Parathyroid adenoma (tissue), 2 donors: Measurements from ENCODE around the gene PLD4.
"Not testable (repeated sequence)": the region's sequence is repeated elsewhere in the genome, so short reads cannot be mapped to it uniquely, and the experiment has no call there.

Source experiments
- H2AFZ ChIP-seq: fragments of 300-600 bp; sonication (generic); one replicate; pipeline ENCODE4 v1.7.0; 2017; ENCODE audit warnings: antibody characterized with exemption, mild to moderate bottlenecking
- H3K27ac ChIP-seq: fragments of 300-600 bp; sonication (generic); one replicate; pipeline ENCODE4 v1.7.0; 2017
- H3K27me3 ChIP-seq: fragments of 300-600 bp; sonication (generic); one replicate; pipeline ENCODE4 v1.7.0; 2017; ENCODE audit warnings: low read length; ENCODE audit not compliant: control insufficient read depth, insufficient read depth
- H3K36me3 ChIP-seq: fragments of 300-600 bp; sonication (generic); one replicate; pipeline ENCODE4 v1.7.0; 2017; ENCODE audit warnings: low read length; ENCODE audit not compliant: control insufficient read depth, insufficient read depth
- H3K4me1 ChIP-seq: fragments of 300-600 bp; sonication (generic); one replicate; pipeline ENCODE4 v1.7.0; 2017; ENCODE audit warnings: control low read depth
- H3K4me2 ChIP-seq: fragments of 300-600 bp; sonication (generic); one replicate; pipeline ENCODE4 v1.7.0; 2017; ENCODE audit warnings: low read length
- H3K4me3 ChIP-seq: fragments of 300-600 bp; sonication (generic); one replicate; pipeline ENCODE4 v1.7.0; 2017; ENCODE audit warnings: low read depth, low read length
- H3K79me2 ChIP-seq: fragments of 300-600 bp; sonication (generic); one replicate; pipeline ENCODE4 v1.7.0; 2017; ENCODE audit warnings: control low read depth
- H3K9ac ChIP-seq: fragments of 300-600 bp; sonication (generic); one replicate; pipeline ENCODE4 v1.7.0; 2017; ENCODE audit warnings: mild to moderate bottlenecking
- H3K9me3 ChIP-seq: fragments of 300-600 bp; sonication (generic); one replicate; pipeline ENCODE4 v1.7.0; 2017; ENCODE audit warnings: low read length; ENCODE audit not compliant: control insufficient read depth
- TF ChIP-seq, protein P1 (sequence below): fragments of 300-600 bp; sonication (generic); IDR thresholded peaks from one replicate; pipeline ENCODE4 v1.7.0; 2017; ENCODE audit warnings: antibody characterized with exemption, mild to moderate bottlenecking
- donor health status: primary hyperparathyroidism.

PLD4 gene

DNA sequence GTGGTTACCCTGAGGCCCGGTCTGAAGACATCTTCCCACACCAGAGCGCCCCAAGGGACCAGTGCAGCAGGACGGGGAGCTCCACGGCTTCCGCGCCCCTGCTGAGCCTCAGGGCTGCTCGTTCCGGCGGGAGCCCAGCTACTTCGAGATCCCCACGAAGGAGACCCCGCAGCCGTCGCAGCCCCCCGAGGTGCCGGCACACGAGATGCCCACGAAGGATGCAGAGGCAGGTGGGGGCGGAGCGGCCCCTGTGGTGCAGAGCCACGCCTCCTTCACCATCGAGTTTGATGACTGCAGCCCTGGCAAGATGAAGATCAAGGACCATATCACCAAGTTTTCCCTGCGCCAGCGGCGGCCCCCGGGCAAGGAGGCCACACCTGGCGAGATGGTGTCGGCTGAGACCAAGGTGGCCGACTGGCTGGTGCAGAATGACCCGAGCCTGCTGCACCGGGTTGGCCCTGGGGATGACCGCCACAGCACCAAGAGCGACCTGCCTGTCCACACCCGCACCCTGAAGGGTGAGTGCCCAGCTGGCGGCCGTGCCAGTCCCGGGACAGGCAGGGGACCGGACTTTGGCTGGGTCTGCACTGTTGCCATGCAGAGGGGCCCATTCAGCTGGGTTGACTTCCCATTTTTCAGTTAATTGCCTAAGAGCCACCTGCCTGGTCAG is 41.6 kb upstream of the PLD4 start:
- no peaks in the 10 kb centered on the region for H3K79me2 ChIP-seq
- H3K4me3 ChIP-seq: no peak overlapping the region
- no peak overlapping the region for H2AFZ ChIP-seq
- H3K36me3 ChIP-seq: no peaks in the 10 kb centered on the region
- no peaks in the 10 kb centered on the region for H3K4me1 ChIP-seq
- H3K27me3 ChIP-seq: no peaks in the 10 kb centered on the region
- no peak overlapping the region for H3K27ac ChIP-seq
- TF ChIP-seq, protein P1, sequence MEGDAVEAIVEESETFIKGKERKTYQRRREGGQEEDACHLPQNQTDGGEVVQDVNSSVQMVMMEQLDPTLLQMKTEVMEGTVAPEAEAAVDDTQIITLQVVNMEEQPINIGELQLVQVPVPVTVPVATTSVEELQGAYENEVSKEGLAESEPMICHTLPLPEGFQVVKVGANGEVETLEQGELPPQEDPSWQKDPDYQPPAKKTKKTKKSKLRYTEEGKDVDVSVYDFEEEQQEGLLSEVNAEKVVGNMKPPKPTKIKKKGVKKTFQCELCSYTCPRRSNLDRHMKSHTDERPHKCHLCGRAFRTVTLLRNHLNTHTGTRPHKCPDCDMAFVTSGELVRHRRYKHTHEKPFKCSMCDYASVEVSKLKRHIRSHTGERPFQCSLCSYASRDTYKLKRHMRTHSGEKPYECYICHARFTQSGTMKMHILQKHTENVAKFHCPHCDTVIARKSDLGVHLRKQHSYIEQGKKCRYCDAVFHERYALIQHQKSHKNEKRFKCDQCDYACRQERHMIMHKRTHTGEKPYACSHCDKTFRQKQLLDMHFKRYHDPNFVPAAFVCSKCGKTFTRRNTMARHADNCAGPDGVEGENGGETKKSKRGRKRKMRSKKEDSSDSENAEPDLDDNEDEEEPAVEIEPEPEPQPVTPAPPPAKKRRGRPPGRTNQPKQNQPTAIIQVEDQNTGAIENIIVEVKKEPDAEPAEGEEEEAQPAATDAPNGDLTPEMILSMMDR: no peak
- H3K9me3 ChIP-seq: no peaks in the 10 kb centered on the region
- no peak overlapping the region for H3K4me2 ChIP-seq
- no peak overlapping the region for H3K9ac ChIP-seq

DNA sequence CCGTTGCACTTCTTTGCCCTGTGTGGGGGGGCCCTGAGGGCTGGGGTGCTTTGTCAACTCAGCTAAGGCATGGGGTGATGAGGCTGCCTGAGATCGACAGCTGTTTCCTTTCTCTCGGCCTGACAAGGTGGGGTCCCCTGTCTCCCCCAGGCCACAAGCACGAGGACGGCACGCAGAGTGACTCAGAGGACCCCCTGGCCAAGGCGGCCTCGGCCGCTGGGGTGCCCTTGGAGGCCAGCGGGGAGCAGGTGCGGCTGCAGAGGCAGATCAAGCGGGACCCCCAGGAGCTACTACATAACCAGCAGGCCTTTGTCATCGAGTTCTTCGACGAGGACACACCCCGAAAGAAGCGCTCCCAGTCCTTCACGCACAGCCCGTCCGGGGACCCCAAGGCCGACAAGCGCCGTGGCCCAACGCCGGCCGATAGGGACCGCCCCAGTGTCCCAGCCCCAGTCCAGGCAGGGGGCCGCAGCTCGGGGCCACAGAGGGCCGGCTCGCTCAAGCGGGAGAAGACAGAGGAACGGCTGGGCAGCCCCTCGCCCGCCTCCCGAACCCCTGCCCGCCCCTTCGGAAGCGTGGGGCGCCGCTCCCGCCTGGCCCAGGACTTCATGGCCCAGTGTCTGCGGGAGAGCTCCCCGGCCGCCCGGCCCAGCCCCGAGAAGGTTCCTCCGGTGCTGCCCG is 40.9 kb upstream of the PLD4 start:
- Histone ChIP-seq H3K9ac (no peak overlapping the region), H3K4me2 (no peak overlapping the region), H3K79me2 (no peaks in the 10 kb centered on the region), H3K27me3 (no peaks in the 10 kb centered on the region), H3K4me3 (no peak overlapping the region), H2AFZ (no peak overlapping the region), H3K9me3 (no peaks in the 10 kb centered on the region), H3K27ac (no peak overlapping the region), H3K4me1 (no peaks in the 10 kb centered on the region), H3K36me3 (no peaks in the 10 kb centered on the region)
- TF ChIP-seq, protein P1: no peak

DNA sequence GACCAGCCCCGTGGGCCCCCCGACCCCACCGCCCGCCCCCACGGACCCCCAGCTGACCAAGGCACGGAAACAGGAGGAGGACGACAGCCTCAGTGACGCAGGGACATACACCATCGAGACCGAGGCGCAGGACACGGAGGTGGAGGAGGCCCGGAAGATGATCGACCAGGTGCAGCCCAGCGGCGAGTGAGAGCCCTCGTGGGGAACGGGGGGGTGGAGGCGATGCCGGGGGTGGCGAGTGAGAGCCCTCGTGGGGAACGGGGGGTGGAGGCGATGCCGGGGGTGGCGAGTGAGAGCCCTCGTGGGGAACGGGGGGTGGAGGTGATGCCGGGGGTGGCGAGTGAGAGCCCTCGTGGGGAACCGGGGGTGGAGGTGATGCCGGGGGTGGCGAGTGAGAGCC is 40.3 kb upstream of the PLD4 start:
- not testable (repeated sequence) for H3K9ac ChIP-seq, H3K4me1 ChIP-seq, H3K79me2 ChIP-seq, H3K9me3 ChIP-seq, H2AFZ ChIP-seq, H3K36me3 ChIP-seq, H3K4me3 ChIP-seq, H3K4me2 ChIP-seq, H3K27ac ChIP-seq, H3K27me3 ChIP-seq

DNA sequence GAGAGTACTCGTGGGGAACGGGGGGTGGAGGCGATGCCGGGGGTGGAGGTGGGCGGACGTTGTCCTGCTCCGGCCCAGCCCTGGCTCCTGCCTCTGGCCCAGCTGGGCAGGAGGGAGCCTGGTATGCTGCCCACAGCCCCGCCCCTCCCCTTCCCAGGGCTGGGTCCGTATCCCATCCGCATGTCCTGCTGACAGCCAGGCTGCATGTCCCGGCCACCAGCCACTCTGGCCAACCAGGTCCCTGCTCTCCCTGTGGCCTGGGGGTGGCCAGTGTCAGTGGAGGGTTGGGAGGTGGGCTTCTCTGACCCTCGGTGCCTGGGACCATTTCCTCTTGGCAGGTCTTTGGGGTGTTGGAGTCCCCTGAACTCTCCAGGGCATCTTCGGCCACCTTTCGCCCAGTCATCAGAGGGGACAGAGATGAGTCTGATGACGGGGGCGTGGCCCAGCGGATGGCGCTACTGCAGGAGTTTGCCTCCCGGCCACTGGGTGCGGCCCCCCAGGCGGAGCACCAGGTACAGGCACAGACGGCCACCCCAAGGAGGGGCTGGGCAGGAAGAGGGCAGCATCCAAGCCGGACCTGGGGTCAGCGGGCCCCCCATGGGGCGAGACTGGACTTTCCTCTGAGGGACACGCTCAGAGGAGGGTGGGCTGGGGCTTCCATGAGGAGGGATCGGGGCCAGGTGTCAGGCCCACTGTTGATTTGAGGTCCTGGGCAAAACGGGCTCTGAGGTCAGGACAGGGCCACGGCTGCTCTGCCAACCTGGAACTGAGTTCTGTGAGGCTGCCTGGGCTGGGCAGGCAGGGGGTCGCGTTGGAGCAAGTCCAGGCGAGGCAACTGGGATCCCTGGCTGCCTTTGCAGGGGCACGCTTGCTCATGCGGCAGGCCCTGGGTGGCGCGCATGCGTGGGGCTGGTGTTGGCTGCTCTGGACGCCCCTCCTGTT is 39.4 kb upstream of the PLD4 start:
- Histone ChIP-seq H3K27me3 (no peaks in the 10 kb centered on the region), H3K4me2 (no peak overlapping the region), H2AFZ (no peak overlapping the region), H3K4me3 (no peak overlapping the region), H3K4me1 (no peaks in the 10 kb centered on the region), H3K79me2 (no peaks in the 10 kb centered on the region), H3K9me3 (no peaks in the 10 kb centered on the region), H3K9ac (no peak overlapping the region), H3K27ac (no peak overlapping the region), H3K36me3 (no peaks in the 10 kb centered on the region)
- TF ChIP-seq, protein P1: no peak
